Esophagus muscularis mucosa (tissue), 4 donors: ENCODE data around the gene PRDM16. TPM values are rescaled to one million over a fixed set of nuclear protein-coding genes. Genes with fewer than 3 reads are reported as not detected.

ENCODE experiments used
- DNase-seq: peaks from one replicate; pipeline ENCODE4 v3.0.0-alpha.2; 2017; ENCODE audit errors: extremely low spot score
- H3K27ac ChIP-seq, 4 donors: fragments of 200-600 bp; sonication (generic); replicated peaks in 1 of 4; 1 replicate in 3 of 4; 2 replicates in 1 of 4; pipeline ENCODE4 v1.5.1; 2016 to 2019; ENCODE audit warnings: mild to moderate bottlenecking in 1 of 4
- H3K27me3 ChIP-seq, 4 donors: fragments of 200-600 bp; sonication (generic); one replicate each; pipeline versions ENCODE4 v1.5.1 to v1.6.0; 2016 to 2019
- H3K36me3 ChIP-seq, 4 donors: fragments of 200-600 bp; sonication (generic); one replicate each; pipeline ENCODE4 v1.5.1; 2016 to 2019
- H3K4me1 ChIP-seq, 4 donors: fragments of 200-600 bp; sonication (generic); one replicate each; pipeline ENCODE4 v1.5.1; 2016 to 2019
- H3K4me3 ChIP-seq, 4 donors: fragments of 200-600 bp; sonication (generic); 1 replicate in 2 of 4; 2 replicates in 2 of 4; pipeline ENCODE4 v1.5.1; 2016 to 2019; ENCODE audit warnings: mild to moderate bottlenecking in 4 of 4, moderate library complexity in 1 of 4
- H3K9me3 ChIP-seq, 4 donors: fragments of 200-600 bp; sonication (generic); 1 replicate in 3 of 4; 2 replicates in 1 of 4; pipeline ENCODE4 v1.5.1; 2016 to 2019
- CTCF ChIP-seq, 3 experiments: fragments of 200-600 bp in 2 of 3; fragments of 450-650 bp in 1 of 3; sonication (generic) in 2 of 3; IDR thresholded peaks; one replicate each; pipeline ENCODE4 v1.5.1; 2017 to 2019; ENCODE audit warnings: antibody characterized with exemption in 3 of 3, mild to moderate bottlenecking in 2 of 3, moderate library complexity in 1 of 3
- EP300 ChIP-seq: sonication (generic); formaldehyde crosslinking; IDR thresholded peaks from one replicate; pipeline ENCODE4 v1.6.1; 2017; ENCODE audit warnings: antibody characterized with exemption
- POLR2A ChIP-seq: fragments of 450-650 bp; IDR thresholded peaks from one replicate; pipeline ENCODE4 v1.6.1; 2017; ENCODE audit warnings: antibody characterized with exemption, moderate library complexity, mild to moderate bottlenecking, low read depth
- POLR2AphosphoS5 ChIP-seq, 2 donors: sonication (generic); formaldehyde crosslinking; IDR thresholded peaks; one replicate each; pipeline ENCODE4 v1.6.1; 2017; ENCODE audit warnings: antibody characterized with exemption in 2 of 2
- WGBS: methylation state at CpG from one replicate; pipeline ENCODE4 v1.1.5; 2018; 5-methylcytosine and 5-hydroxymethylcytosine counted together
- intact Hi-C: fragments of 100-400 bp; cut with DNase I; formaldehyde crosslinking; loops from one replicate; pipeline ENCODE4 v1.15.1; 2023
- total RNA-seq, 4 donors: library from RNA; depleted of rRNA; stranded (reverse); fragments of >200 nt; gene quantifications; one replicate each; pipeline versions ENCODE4 v1.1.0 to v1.2.1, GENCODE V29; 2016

PRDM16 gene
- total RNA-seq, 4 donors from 2014 or later = 1.2 to 4.4 (median 2.2) TPM

GRCh38 chr1:3373700-3374405 is 304.9 kb downstream of the PRDM16 start:
- Histone ChIP-seq H3K36me3 (no peaks in the 10 kb centered on the region), H3K9me3 (no peaks in the 10 kb centered on the region), H3K4me1 (peaks cover 7 to 21% (median 18%) of the 10 kb centered on the region in 4 donors), H3K27ac (no peak overlapping the region), H3K4me3 (no peak overlapping the region), H3K27me3 (peaks cover 0 to 26% (median 0%) of the 10 kb centered on the region in 4 donors)
- DNase-seq = no peak
- intact Hi-C loops = no loop called here
- 80% methylated on average over 7 of the region's 20 CpGs for WGBS
- TF ChIP-seq EP300 = no peak
- no peak for TF ChIP-seq CTCF (IDR thresholded peaks at IDR 0.05)

- intact Hi-C loops = no loop called here
- Histone ChIP-seq H3K9me3 (no peaks in the 10 kb centered on the region), H3K27me3 (peaks cover 0 to 30% (median 0%) of the 10 kb centered on the region in 4 donors), H3K27ac (no peak overlapping the region), H3K4me3 (no peak overlapping the region), H3K36me3 (no peaks in the 10 kb centered on the region), H3K4me1 (peaks cover 0 to 7% (median 4%) of the 10 kb centered on the region in 4 donors)
- WGBS = 80% methylated on average over 3 of the region's 11 CpGs
- TF ChIP-seq POLR2AphosphoS5 (IDR thresholded peaks at IDR 0.05) (no peak), POLR2A (no peak), CTCF (IDR thresholded peaks at IDR 0.05) (no peak), EP300 (no peak)
- no peak for DNase-seq
These were observed 306.2 kb downstream of the PRDM16 start for GRCh38 chr1:3375245-3375644.

- no peak overlapping the region for H3K4me3 ChIP-seq
- no peak overlapping the region for H3K27ac ChIP-seq
- H3K9me3 ChIP-seq = no peaks in the 10 kb centered on the region
- H3K36me3 ChIP-seq = no peaks in the 10 kb centered on the region
- peaks cover 0 to 44% (median 0%) of the 10 kb centered on the region in 4 donors for H3K27me3 ChIP-seq
- TF ChIP-seq EP300 = no peak
- no peak for TF ChIP-seq POLR2A
- no peak for DNase-seq
- 88% methylated on average over 9 of the region's 12 CpGs for WGBS
- intact Hi-C loops = no loop called here
- no peaks in the 10 kb centered on the region for H3K4me1 ChIP-seq
These were observed 308.2 kb downstream of the PRDM16 start for GRCh38 chr1:3377166-3377565.

- no peak for DNase-seq
- 84% methylated on average over 20 of the region's 24 CpGs for WGBS
- Histone ChIP-seq H3K4me1 (no peaks in the 10 kb centered on the region), H3K9me3 (no peaks in the 10 kb centered on the region), H3K4me3 (no peak overlapping the region), H3K27ac (no peak overlapping the region), H3K36me3 (no peaks in the 10 kb centered on the region), H3K27me3 (peaks cover 0 to 50% (median 0%) of the 10 kb centered on the region in 4 donors)
- TF ChIP-seq EP300 (no peak), POLR2AphosphoS5 (IDR thresholded peaks at IDR 0.05) (no peak), POLR2A (no peak), CTCF (IDR thresholded peaks at IDR 0.05) (no peak)
- intact Hi-C loops = no loop called here
These were observed 308.7 kb downstream of the PRDM16 start for GRCh38 chr1:3377604-3378279.

- H3K36me3 ChIP-seq = no peaks in the 10 kb centered on the region
- H3K4me1 ChIP-seq = no peaks in the 10 kb centered on the region
- intact Hi-C loops = no loop called here
- H3K27me3 ChIP-seq = peaks cover 0 to 59% (median 0%) of the 10 kb centered on the region in 4 donors
- no peak for DNase-seq
- no peak overlapping the region for H3K4me3 ChIP-seq
- no peak overlapping the region for H3K27ac ChIP-seq
- WGBS = 91% methylated on average over 8 of the region's 17 CpGs
- no peaks in the 10 kb centered on the region for H3K9me3 ChIP-seq
- TF ChIP-seq CTCF (IDR thresholded peaks at IDR 0.05) = no peak
- no peak for TF ChIP-seq EP300
- no peak for TF ChIP-seq POLR2A
- no peak for TF ChIP-seq POLR2AphosphoS5 (IDR thresholded peaks at IDR 0.05)
These were observed 309.6 kb downstream of the PRDM16 start for GRCh38 chr1:3378411-3379208.
